GM18873 (cell line): ENCODE results near the gene PROM2.
"Not testable (repeated sequence)": the region's sequence is repeated elsewhere in the genome, so short reads cannot be mapped to it uniquely, and the experiment has no call there.

Experiments used
- ATAC-seq: cut with Tn5 transposase; IDR thresholded peaks from one replicate; pipeline ENCODE4 v1.9.1; 2021; ENCODE audit warnings: mild to moderate bottlenecking, moderate library complexity, moderate number of reproducible peaks; ENCODE audit not compliant: unreplicated experiment, low FRiP score

The PROM2 gene

GRCh38 chr2:95268211-95269035 lies 5.8 kb upstream of the PROM2 start:
- no peak for ATAC-seq

DNA sequence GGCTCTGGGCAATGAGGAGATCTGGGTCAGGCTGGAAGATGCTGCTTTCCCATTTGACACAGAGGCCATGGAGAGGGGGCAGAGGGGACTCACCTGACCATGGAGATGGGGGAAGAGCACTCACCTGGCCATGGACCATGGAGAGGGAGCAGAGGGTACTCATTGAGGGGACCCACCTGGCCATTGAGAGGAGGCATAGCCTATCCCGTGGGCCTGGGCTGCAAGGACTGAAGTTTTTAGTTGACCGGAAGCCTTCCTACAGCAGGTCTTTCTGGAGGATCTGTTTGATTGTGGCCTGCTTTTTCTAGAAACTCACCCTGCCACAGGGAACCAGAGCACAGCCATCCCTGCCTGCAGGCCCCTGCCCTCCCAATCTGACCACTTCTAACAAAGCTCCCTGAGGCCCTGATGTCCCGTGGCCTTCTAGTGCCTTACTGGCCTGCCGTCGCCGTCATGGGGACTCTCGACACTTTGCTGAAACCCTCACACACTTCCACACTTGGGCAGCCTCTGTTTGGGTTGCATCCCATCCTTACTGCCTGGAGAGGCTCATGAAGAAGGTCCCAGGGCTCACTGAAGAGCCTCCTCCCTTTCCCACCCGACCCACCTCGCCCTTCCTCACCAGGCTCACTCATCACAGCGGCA lies 5.1 kb upstream of the PROM2 start:
- ATAC-seq, result no peak

DNA sequence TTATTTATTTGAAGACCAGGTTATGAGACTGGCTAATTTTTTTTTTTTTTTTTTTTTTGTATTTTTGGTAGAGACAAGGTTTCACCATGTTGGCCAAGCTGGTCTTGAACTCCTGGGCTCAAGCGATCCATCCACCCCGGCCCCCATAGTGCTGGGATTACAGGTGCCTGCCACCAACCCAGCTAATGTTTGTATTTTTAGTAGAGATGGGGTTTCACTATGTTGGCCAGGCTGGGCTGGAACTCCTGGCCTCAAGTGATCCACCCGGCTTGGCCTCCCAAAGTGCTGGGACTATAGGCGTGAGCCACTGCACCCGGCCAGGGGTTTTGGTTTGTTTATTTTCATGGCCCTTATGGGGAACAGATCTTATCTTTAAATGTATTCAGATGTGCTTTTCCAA lies 4.5 kb upstream of the PROM2 start:
- not testable (repeated sequence) for ATAC-seq

DNA sequence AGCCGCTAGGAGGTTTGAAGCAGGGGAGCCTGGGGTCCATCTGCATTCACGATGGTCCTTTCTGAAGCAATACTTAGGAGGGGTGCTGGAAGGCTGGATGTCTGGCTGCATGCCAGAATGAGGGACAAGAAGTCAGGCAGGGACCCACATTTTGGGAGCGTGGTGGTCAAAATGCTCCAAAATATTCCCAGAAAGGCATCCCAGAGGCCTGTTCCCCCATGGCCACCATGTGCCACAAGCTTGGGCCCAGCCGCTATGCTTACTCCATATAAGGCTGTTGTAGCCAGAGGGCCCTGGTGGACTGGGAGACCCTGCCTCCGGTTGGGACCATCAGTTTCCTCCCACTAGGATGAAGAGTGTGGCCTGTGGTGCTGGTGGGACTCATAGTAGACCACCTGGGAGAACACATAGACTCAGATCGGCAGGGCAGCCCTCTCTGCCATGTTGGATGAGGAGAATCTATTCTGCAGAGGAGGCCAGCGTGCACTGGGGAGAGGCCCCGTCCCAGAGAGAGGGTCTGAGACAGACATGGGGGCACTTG lies 3.6 kb upstream of the PROM2 start:
- ATAC-seq, result no peak

DNA sequence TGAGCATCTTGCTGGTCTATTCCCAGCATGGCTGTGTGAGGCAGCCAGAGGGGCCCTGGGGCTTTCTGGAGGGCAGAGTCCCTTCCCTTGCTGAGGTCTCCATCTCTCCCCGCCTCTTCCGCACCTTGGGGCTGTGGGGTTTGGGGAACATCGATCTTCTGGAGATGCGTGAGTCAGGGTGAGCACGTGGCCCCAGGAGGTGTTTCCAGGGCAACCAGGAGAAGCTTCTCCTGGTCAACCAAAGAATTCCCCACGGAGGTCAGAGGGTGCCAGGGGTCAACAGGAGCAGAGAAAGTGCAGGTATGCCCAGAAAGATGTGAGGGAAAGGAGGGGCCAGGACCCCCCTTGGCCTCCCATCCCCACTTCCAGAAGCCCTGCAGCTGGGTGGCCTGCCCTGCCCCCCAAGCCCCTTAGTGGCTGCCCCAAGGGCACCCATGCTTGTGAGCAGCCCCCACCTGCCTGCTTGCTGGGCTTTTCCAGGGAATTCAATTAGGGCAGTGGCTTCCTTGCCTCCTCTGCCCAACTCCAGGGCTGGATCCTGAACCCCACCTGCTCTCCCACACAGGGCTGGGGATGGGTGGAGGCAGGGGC lies 2.8 kb upstream of the PROM2 start:
- no peak for ATAC-seq

- ATAC-seq, result no peak
These were observed 1.9 kb upstream of the PROM2 start for GRCh38 chr2:95272299-95272751.

GRCh38 chr2:95272781-95273180 lies 1.5 kb upstream of the PROM2 start:
- no peak for ATAC-seq

DNA sequence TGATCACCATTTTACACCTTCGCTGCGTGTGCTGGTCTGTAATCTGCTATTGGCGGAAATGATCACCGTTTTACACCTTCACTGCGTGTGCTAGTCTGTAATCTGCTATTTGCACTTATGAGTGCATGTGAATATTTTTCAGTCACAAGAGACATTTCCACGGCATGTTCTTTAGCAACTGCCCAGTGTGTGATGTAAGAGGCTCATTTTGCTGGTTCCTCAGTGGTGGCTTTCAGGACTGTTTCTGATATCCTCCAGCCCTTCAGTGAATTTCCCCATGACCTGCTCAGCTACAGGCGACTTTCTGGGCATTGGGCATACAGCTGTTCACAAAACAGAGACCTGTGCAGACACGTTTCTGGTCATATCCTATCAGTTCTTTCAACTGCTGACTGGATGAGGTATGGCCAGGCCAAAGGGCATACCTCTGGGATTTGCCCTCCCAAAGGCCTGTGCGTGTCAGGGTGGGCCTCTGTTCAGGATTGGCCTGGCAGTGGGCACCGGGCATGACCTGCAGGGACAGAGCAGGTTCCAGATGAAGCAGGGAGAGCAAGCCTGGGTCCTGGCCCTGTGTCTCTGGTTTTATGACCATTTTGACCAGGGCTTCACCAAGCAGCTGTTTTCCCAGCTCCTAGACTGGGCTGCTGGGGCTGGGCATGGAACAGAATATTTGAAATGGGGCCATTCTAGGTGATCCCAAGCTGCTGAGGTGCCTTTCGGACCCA lies 521 bp upstream of the PROM2 start:
- no peak for ATAC-seq

GRCh38 chr2:95275151-95275515 lies 884 bp downstream of the PROM2 start:
- ATAC-seq, result no peak

DNA sequence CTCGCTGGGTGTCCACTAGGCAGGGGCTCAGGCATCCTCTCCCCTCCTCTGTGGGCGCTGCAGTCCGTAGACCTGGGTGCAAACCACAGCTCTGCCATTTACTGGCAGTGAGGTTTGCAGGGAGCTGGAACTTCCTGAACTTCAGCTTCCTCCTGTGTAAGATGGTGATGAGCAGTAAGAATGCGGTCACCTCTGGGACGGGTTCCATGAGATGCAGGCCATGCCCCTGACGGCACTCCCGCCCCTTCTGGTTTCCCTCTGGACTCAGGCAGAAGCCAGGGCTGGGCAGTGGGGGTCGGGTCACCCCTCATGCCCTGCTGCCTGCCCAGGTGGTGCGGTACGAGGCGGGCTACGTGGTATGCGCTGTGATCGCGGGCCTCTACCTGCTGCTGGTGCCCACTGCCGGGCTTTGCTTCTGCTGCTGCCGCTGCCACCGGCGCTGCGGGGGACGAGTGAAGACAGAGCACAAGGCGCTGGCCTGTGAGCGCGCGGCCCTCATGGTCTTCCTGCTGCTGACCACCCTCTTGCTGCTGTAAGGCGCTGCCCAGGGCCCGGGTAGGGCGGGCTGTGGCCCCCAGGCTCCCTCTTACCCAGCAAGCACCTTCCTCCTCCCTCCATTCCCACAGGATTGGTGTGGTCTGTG lies 1.5 kb downstream of the PROM2 start:
- no peak for ATAC-seq

DNA sequence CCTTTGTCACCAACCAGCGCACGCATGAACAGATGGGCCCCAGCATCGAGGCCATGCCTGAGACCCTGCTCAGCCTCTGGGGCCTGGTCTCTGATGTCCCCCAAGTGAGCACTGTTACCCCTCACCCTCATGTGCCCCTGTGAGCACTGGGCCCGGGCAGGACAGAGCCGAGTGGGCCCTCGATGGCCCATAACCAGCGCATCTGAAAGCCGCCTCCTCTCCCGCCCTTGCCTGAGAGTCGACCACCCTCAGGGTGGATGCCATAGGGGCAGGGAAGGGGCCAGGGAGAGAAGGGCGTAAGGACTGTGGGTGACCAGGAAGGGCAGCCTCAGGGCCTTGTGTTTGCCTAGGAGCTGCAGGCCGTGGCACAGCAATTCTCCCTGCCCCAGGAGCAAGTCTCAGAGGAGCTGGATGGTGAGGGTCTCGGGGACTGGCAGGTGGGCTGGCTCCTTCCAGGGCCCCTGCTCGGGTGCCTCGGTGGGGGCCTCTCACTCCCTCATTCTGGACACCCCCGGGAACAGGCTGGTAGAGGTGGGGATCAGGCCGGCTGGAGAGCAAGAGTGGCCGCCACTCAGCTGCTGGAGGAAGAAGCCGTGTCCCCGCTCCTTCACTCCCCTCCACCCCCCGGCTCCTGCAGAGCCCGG lies 2.1 kb downstream of the PROM2 start:
- no peak for ATAC-seq

GRCh38 chr2:95276888-95277245 lies 2.6 kb downstream of the PROM2 start:
- no peak for ATAC-seq

GRCh38 chr2:95277246-95277906 lies 3.1 kb downstream of the PROM2 start:
- ATAC-seq, result no peak

DNA sequence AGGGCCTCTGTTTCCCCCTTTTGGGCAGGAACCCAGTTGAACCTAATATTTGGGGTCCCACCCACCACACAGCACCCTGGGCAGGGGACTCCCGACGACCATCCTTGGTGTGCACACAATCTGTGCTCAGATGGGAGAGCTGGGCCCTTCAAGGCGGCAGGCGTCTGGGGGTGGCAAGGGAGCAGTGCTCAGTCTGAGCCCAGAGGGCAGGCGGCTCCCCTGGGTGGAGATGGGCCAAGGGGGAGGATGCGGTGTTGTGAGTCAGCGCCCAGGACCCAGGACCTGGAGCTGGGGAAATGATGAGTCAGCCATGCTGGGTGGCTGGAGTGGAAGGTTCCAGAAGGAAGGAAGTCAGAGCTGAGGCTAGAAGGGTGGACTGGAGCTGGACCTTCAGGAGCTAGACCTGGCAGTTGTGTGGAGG lies 3.8 kb downstream of the PROM2 start:
- no peak for ATAC-seq

DNA sequence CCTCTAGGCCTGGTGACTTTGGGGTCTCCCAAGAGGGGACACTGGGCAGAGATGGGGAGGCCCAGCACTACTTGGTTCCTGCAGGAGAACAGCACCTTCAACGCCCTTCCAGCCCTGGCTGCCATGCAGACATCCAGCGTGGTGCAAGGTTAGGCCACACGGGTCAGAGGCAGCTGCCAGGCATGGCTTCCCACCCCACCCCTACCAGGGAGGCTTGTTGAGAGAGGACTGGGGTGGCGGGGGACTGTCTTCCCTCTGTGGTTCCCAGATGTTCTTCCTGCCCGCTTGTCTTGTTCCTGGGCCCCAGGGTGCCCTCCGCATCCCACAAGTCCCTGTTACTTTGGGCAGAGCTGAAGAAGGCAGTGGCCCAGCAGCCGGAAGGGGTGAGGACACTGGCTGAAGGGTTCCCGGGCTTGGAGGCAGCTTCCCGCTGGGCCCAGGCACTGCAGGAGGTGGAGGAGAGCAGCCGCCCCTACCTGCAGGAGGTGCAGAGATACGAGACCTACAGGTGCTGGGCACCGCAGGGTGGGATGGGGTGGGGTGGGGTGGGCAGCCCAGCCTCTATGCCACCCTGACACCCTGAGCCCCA lies 4.5 kb downstream of the PROM2 start:
- no peak for ATAC-seq

GRCh38 chr2:95279435-95280035 lies 5.3 kb downstream of the PROM2 start:
- no peak for ATAC-seq

- no peak for ATAC-seq
These were observed 6.8 kb downstream of the PROM2 start for GRCh38 chr2:95281071-95281470.

DNA sequence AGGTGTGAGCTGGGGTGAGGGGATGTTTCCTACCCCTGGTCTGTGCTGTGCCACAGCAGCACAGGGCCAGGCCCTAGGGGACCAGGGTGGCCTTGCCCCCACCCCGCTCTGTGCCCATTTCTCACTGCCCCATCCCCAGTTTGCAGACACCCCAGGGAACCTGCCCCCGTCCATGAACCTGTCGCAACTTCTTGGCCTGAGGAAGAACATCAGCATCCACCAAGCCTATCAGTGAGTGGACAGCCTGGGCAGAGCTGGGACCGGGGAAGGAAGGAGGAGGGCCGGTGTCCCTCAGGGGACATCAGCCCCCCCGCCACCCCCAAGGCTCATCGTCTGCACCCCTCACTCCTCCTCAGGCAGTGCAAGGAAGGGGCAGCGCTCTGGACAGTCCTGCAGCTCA lies 7.5 kb downstream of the PROM2 start:
- ATAC-seq, result no peak

GRCh38 chr2:95282458-95282857 lies 8.2 kb downstream of the PROM2 start:
- no peak for ATAC-seq
